Kidney capillary endothelial cell (primary cell): Measurements from ENCODE around the gene MASP2.

ENCODE experiments used
- DNase-seq: peaks from one replicate; pipeline ENCODE4 v3.0.0-alpha.2; 2018; ENCODE audit warnings: low spot score

MASP2 gene

GRCh38 chr1:10989095-10989494, 57.9 kb downstream of the MASP2 start:
- no peak for DNase-seq

- DNase-seq, result no peak
Measured at GRCh38 chr1:10987840-10988417, 59.1 kb downstream of the MASP2 start.

- DNase-seq, result no peak
Measured at GRCh38 chr1:10986525-10986890, 60.5 kb downstream of the MASP2 start.

GRCh38 chr1:10980841-10981727, 66.0 kb downstream of the MASP2 start:
- DNase-seq, result no peak

GRCh38 chr1:10980094-10980577, 66.9 kb downstream of the MASP2 start:
- DNase-seq, result no peak

- no peak for DNase-seq
Measured at GRCh38 chr1:10979483-10979920, 67.5 kb downstream of the MASP2 start.

- no peak for DNase-seq
Measured at GRCh38 chr1:10978719-10979118, 68.3 kb downstream of the MASP2 start.
